Natural killer cell (primary cell): ENCODE measurements around the gene EEF2. TPM values are rescaled to one million over a fixed set of nuclear protein-coding genes. Genes with fewer than 3 reads are reported as not detected.

Source experiments
- ATAC-seq, 3 donors: fragments of 150-1000 bp in 2 of 3; fragments of 200-7000 bp in 1 of 3; cut with Tn5 transposase; 1 replicate in 1 of 3; 2 replicates in 2 of 3; pipeline ENCODE4 v1.10.0; 2021; ENCODE audit warnings: mild to moderate bottlenecking in 2 of 3, moderate library complexity in 2 of 3
- DNase-seq, 2 donors: peaks; one replicate each; pipeline versions ENCODE4 v3.0.0 to v3.0.0-alpha.2; 2013 to 2021; ENCODE audit warnings: mixed read lengths in 1 of 2
- H3K27ac ChIP-seq: one replicate; pipeline ENCODE4 v1.5.1; 2013; ENCODE audit warnings: mild to moderate bottlenecking, low read length
- H3K27me3 ChIP-seq: one replicate; pipeline ENCODE4 v1.6.1; 2013; ENCODE audit warnings: low read length; ENCODE audit not compliant: control insufficient read depth, insufficient read depth
- H3K36me3 ChIP-seq: one replicate; pipeline ENCODE4 v1.6.1; 2013; ENCODE audit warnings: low read length; ENCODE audit not compliant: control insufficient read depth, insufficient read depth
- H3K4me1 ChIP-seq: one replicate; pipeline ENCODE4 v1.6.1; 2013; ENCODE audit warnings: low read length; ENCODE audit not compliant: control insufficient read depth, insufficient read depth
- H3K4me3 ChIP-seq: one replicate; pipeline ENCODE4 v1.5.1; 2013; ENCODE audit warnings: low read length
- H3K9me3 ChIP-seq: one replicate; pipeline ENCODE4 v1.6.1; 2013; ENCODE audit warnings: low read length; ENCODE audit not compliant: control insufficient read depth, insufficient read depth
- H3K27ac Mint-ChIP-seq, 2 donors: one replicate each; pipeline ENCODE4 v1.8.0; 2022; ENCODE audit warnings: mild to moderate bottlenecking in 2 of 2, mixed read lengths in 2 of 2, moderate library complexity in 1 of 2
- H3K27me3 Mint-ChIP-seq, 2 donors: one replicate each; pipeline ENCODE4 v1.8.0; 2022; ENCODE audit warnings: low read depth in 2 of 2, mixed read lengths in 2 of 2
- H3K36me3 Mint-ChIP-seq: one replicate; pipeline ENCODE4 v1.8.0; 2022; ENCODE audit warnings: mixed read lengths
- H3K4me1 Mint-ChIP-seq, 2 donors: one replicate each; pipeline ENCODE4 v1.8.0; 2022; ENCODE audit warnings: mixed read lengths in 2 of 2
- H3K4me3 Mint-ChIP-seq: one replicate; pipeline ENCODE4 v1.8.0; 2022; ENCODE audit warnings: mild to moderate bottlenecking, moderate library complexity, mixed read lengths
- H3K9me3 Mint-ChIP-seq, 2 donors: one replicate each; pipeline ENCODE4 v1.8.0; 2022; ENCODE audit warnings: mixed read lengths in 2 of 2
- WGBS: methylation state at CpG from one replicate; pipeline ENCODE4 v1.1.7; 2013; ENCODE audit warnings: missing lambda C conversion rate; ENCODE audit not compliant: insufficient coverage; 5-methylcytosine and 5-hydroxymethylcytosine counted together
- intact Hi-C: fragments of 100-400 bp; cut with micrococcal nuclease; formaldehyde crosslinking; loops from one replicate; pipeline ENCODE4 v1.14.2; 2022
- total RNA-seq, 4 donors: library from RNA; stranded (reverse); fragments of 120-200 nt in 1 of 4; gene quantifications; one replicate each; pipeline versions ENCODE4 v1.2.3 to v1.2.4, GENCODE V29; 2013 to 2022
- TF ChIP-seq, protein P1 (sequence below): fragments of 200-600 bp; IDR thresholded peaks from one replicate; pipeline ENCODE4 v1.8.0; 2022; ENCODE audit warnings: antibody characterized with exemption

The EEF2 gene
- total RNA-seq, 3 donors from 2014 or later (not counting 1 experiment from before 2014, with no cell fraction given) = 1,302 to 1,442 (median 1,437) TPM

DNA sequence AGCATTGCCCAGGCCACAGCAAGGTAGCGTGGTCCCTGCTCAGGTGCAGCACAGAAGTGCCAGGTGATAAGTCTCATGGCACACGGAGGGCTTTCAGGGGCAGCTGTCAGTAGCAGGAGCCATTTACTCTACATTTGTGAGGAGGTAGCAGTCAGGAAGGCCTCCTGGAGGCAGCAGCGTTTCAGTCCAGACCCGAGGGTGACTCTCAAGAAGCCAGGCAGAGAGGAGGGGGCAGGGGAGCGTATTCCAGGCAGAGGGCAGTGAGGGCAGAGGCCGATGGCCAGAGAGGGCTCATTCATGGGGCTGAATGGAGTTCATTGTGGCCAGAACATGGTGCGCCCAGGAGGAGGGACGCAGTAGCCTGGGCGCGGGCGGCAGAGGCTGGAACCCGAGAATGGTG, 31.2 kb upstream of the EEF2 start:
- Histone ChIP-seq H3K36me3 (peaks cover 21% of the 10 kb centered on the region), H3K27ac (no peak overlapping the region), H3K9me3 (no peaks in the 10 kb centered on the region), H3K4me1 (peaks cover 26% of the 10 kb centered on the region), H3K4me3 (no peak overlapping the region), H3K27me3 (no peaks in the 10 kb centered on the region)
- intact Hi-C loops = no loop called here
- 94% methylated on average over 12 of the region's 12 CpGs for WGBS
- H3K4me1 Mint-ChIP-seq = peaks cover 20 to 43% of the 10 kb centered on the region in 2 donors
- H3K36me3 Mint-ChIP-seq = no peaks in the 10 kb centered on the region
- H3K27me3 Mint-ChIP-seq = no peaks in the 10 kb centered on the region
- no peaks in the 10 kb centered on the region for H3K9me3 Mint-ChIP-seq
- ATAC-seq (no peak), DNase-seq (no peak)
- H3K4me3 Mint-ChIP-seq = no peak overlapping the region
- TF ChIP-seq, protein P1, sequence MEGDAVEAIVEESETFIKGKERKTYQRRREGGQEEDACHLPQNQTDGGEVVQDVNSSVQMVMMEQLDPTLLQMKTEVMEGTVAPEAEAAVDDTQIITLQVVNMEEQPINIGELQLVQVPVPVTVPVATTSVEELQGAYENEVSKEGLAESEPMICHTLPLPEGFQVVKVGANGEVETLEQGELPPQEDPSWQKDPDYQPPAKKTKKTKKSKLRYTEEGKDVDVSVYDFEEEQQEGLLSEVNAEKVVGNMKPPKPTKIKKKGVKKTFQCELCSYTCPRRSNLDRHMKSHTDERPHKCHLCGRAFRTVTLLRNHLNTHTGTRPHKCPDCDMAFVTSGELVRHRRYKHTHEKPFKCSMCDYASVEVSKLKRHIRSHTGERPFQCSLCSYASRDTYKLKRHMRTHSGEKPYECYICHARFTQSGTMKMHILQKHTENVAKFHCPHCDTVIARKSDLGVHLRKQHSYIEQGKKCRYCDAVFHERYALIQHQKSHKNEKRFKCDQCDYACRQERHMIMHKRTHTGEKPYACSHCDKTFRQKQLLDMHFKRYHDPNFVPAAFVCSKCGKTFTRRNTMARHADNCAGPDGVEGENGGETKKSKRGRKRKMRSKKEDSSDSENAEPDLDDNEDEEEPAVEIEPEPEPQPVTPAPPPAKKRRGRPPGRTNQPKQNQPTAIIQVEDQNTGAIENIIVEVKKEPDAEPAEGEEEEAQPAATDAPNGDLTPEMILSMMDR = no peak
- H3K27ac Mint-ChIP-seq = no peak overlapping the region

DNA sequence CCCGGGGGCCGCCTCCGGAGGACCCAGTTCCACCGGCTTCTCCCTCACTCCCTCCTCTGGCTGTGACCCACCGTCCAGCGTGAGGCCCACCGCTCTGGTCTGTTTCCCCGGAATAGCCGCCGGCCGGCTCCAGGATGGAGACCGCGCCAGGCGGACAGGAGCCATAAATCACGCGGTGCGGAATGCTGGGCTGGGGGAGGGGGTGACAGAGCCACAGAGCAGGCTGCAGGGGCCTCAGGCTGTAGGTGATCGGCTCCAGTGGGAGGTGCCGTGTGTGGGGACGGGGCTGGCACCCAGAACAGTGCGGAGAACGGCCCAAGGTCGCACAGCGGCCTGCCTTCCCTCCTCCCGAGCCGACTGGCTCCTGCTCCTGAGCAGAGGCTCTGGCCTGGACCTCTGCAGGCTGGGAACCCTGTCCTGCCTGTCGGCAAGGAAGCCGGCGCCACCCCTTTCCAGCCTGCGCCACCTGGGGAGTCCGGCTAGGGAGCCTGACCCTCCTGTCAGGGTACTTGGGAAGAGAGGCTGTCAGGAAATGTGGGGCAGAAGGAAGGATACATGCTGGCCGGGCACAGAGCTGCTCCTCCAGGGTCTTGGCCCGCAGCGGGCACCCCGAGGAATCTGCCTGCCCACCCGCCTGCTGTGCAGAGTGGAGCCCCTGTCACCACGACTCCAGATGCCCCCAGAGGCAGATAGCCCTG, 30.6 kb upstream of the EEF2 start:
- no peak overlapping the region for H3K4me3 Mint-ChIP-seq
- H3K36me3 ChIP-seq = peaks cover 23% of the 10 kb centered on the region

DNA sequence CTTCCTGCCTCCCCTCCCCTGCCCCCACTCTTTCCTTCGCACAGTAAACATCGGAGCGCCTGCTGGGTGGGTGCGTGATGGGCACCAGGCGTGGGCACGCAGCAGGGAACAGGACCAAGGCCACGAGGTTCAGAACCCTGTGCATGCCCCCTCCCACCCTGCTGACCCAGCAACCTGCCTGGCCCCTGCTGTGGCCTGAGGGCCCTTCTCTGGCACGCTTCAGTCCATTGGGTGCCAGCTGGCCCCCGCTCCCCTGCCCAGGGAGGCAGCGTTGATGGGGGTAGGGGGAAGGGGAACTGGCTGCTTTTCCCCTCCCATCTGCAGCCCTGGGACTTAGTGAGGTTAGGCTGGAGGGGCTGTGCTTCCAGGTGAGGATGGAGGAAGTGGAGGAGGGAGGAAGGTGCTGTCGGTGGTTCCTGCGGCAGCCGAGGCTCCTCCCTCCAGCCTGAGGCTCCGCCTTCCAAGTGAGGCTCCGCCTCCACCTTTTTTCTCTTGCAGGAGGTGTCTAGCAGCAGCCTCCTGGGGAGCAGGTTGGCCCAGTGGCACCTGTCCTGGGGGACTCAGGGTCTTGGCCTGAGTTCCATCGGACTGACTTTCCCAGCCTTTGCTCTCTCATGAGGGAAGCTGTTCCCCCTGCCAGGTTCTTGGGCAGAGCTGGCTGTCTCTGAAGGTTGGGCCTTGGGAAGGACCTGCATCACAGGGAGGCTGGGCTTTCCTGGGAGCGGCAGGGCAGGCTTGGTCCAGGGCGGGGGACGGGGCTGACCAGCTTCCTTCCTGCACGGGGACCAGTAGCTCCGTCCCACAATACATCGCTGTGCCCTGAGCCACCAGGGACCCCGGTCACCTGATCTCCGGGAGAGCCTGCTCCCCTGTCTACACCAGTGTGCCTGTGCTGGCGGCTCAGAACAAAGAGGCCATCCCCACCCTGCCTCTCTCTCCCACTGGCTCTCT, 29.6 kb upstream of the EEF2 start:
- Mint-ChIP-seq H3K9me3 (no peaks in the 10 kb centered on the region), H3K36me3 (no peaks in the 10 kb centered on the region), H3K4me3 (no peak overlapping the region), H3K27me3 (no peaks in the 10 kb centered on the region), H3K27ac (no peak overlapping the region), H3K4me1 (peaks cover 19 to 53% of the 10 kb centered on the region in 2 donors)
- Histone ChIP-seq H3K4me1 (peaks cover 43% of the 10 kb centered on the region), H3K9me3 (no peaks in the 10 kb centered on the region), H3K36me3 (peaks cover 29% of the 10 kb centered on the region), H3K27ac (no peak overlapping the region), H3K27me3 (no peaks in the 10 kb centered on the region), H3K4me3 (no peak overlapping the region)
- intact Hi-C loops = no loop called here
- TF ChIP-seq, protein P1 = no peak
- peak in 1 of 2 donors; percentile 55 for DNase-seq
- 75% methylated on average over 25 of the region's 25 CpGs for WGBS
- ATAC-seq = peak in 2 of 3 donors; percentile 45 to 48

More for the DNA sequence above, 30.6 kb upstream of the EEF2 start:
- peaks cover 24 to 48% of the 10 kb centered on the region in 2 donors for H3K4me1 Mint-ChIP-seq
- Histone ChIP-seq H3K27ac (no peak overlapping the region), H3K4me1 (peaks cover 32% of the 10 kb centered on the region), H3K4me3 (no peak overlapping the region), H3K9me3 (no peaks in the 10 kb centered on the region), H3K27me3 (no peaks in the 10 kb centered on the region)
- H3K36me3 Mint-ChIP-seq = no peaks in the 10 kb centered on the region
- no peaks in the 10 kb centered on the region for H3K27me3 Mint-ChIP-seq
- intact Hi-C loops = no loop called here
- TF ChIP-seq, protein P1 = no peak
- no peak overlapping the region for H3K27ac Mint-ChIP-seq
- ATAC-seq (no peak), DNase-seq (no peak)
- 85% methylated on average over 37 of the region's 37 CpGs for WGBS
- no peaks in the 10 kb centered on the region for H3K9me3 Mint-ChIP-seq
